K562 (cell line): ENCODE measurements around the gene NOCT. TPM values are rescaled to one million over a fixed set of nuclear protein-coding genes. Genes with fewer than 3 reads are reported as not detected.
A peak's percentile ranks its signal among the peaks of the same experiment; 100 is the strongest.

Source experiments
- ATAC-seq: fragments of 200-7000 bp; cut with Tn5 transposase; 3 replicates; pipeline ENCODE4 v1.9.1; 2020; ENCODE audit warnings: moderate library complexity
- BruUV-seq: library from RNA; stranded (reverse); fragments of 400-500 nt; replicated peaks from 2 replicates; lab custom pipeline; 2021; lab: Mats Ljungman, UMichigan
- CTCF ChIA-PET: fragments of 300-600 bp; formaldehyde crosslinking; extraction: SDS; loops from one replicate; lab custom pipeline; 2021; ENCODE audit warnings: low intra/inter-chr PET ratio; lab: Yijun Ruan, JAX
- POLR2A ChIA-PET: fragments of 300-600, 350-650 bp; sonication (Branson Sonifier 250); formaldehyde crosslinking; extraction: SDS; loops from one replicate; lab custom pipeline; 2021; ENCODE audit warnings: antibody characterized with exemption, inconsistent platforms; lab: Yijun Ruan, JAX
- DNase-seq, 4 experiments: peaks; one replicate each; pipeline versions ENCODE4 v3.0.0 to v3.0.0-alpha.2; 2011 to 2018; ENCODE audit warnings: low spot score in 3 of 4, mixed read lengths in 3 of 4; ENCODE audit errors: extremely low read depth in 1 of 4
- FAIRE-seq: peaks from 2 replicates; lab custom pipeline; 2011; peaks lifted over from hg19 to GRCh38; lab: Jason Lieb, UNC
- H2AFZ ChIP-seq: 2 replicates; pipeline ENCODE4 v1.6.0; 2011; ENCODE audit warnings: low read depth, low read length, control low read depth, inconsistent platforms
- H3K27ac ChIP-seq: fragments of 200-600 bp; 3 replicates; pipeline ENCODE4 v1.8.0; 2011; ENCODE audit warnings: low read depth, mild to moderate bottlenecking, control low read depth, inconsistent platforms, low read length, moderate library complexity, mixed read lengths; ENCODE audit errors: extremely low read depth
- H3K27me3 ChIP-seq, 2 experiments: fragments of 300-600 bp in 1 of 2; 2 replicates in 1 of 2; 3 replicates in 1 of 2; pipeline versions ENCODE4 v1.6.0 to v1.8.0; 2011; ENCODE audit warnings: inconsistent platforms in 2 of 2, low read length in 2 of 2, mild to moderate bottlenecking in 1 of 2, mixed read lengths in 1 of 2, moderate library complexity in 1 of 2; ENCODE audit not compliant: control insufficient read depth in 2 of 2, insufficient read depth in 2 of 2
- H3K36me3 ChIP-seq: fragments of 300-600 bp; 3 replicates; pipeline ENCODE4 v1.8.0; 2011; ENCODE audit warnings: mild to moderate bottlenecking, low read length, inconsistent platforms; ENCODE audit not compliant: control insufficient read depth, insufficient read depth
- H3K4me1 ChIP-seq, 2 experiments: fragments of 200-600 bp in 1 of 2; replicated peaks in 1 of 2; 2 replicates in 1 of 2; 3 replicates in 1 of 2; pipeline versions ENCODE4 v1.5.1 to v1.8.0; 2011; ENCODE audit warnings: inconsistent platforms in 2 of 2, low read length in 2 of 2, mild to moderate bottlenecking in 1 of 2, mixed read lengths in 1 of 2, moderate library complexity in 1 of 2; ENCODE audit not compliant: control insufficient read depth in 2 of 2, insufficient read depth in 2 of 2
- H3K4me2 ChIP-seq: 2 replicates; pipeline ENCODE4 v1.6.1; 2011; ENCODE audit warnings: low read length, control low read depth, inconsistent platforms, mixed read lengths; ENCODE audit not compliant: insufficient read depth
- H3K4me3 ChIP-seq: fragments of 200-600 bp; sonication (generic), shearing (Covaris generic); 2 replicates; pipeline ENCODE4 v1.5.1; 2016; ENCODE audit warnings: control low read depth, inconsistent platforms
- H3K79me2 ChIP-seq: fragments of 200-600 bp; 3 replicates; pipeline ENCODE4 v1.8.0; 2011; ENCODE audit warnings: low read length, inconsistent platforms; ENCODE audit not compliant: control insufficient read depth, insufficient read depth
- H3K9ac ChIP-seq, 2 experiments: 2 replicates each; pipeline versions ENCODE4 v1.6.0 to v1.6.1; 2011; ENCODE audit warnings: low read depth in 2 of 2, low read length in 2 of 2, control low read depth in 1 of 2, inconsistent platforms in 1 of 2, mild to moderate bottlenecking in 1 of 2, mixed read lengths in 1 of 2; ENCODE audit not compliant: insufficient read depth in 1 of 2
- H3K9me1 ChIP-seq: one replicate; pipeline ENCODE4 v1.6.0; 2011; ENCODE audit warnings: inconsistent platforms, mild to moderate bottlenecking, low read length, moderate library complexity; ENCODE audit not compliant: control insufficient read depth, insufficient read depth
- H3K9me3 ChIP-seq: replicated peaks from 2 replicates; pipeline ENCODE4 v1.5.1; 2011; ENCODE audit warnings: low read depth, low read length, inconsistent platforms; ENCODE audit not compliant: control insufficient read depth, insufficient read depth
- H4K20me1 ChIP-seq: replicated peaks from 2 replicates; pipeline ENCODE4 v1.6.1; 2011; ENCODE audit warnings: low read length, inconsistent platforms, mixed read lengths; ENCODE audit not compliant: control insufficient read depth, insufficient read depth
- ARID4B ChIP-seq: sonication (generic); formaldehyde crosslinking; IDR thresholded peaks from 2 replicates; pipeline ENCODE4 v1.8.0; 2022; ENCODE audit warnings: mild to moderate bottlenecking, missing genetic modification reagents
- CBFA2T2 ChIP-seq: fragments of 450-650 bp; conservative IDR thresholded peaks from 2 replicates; pipeline ENCODE4 v1.6.1; 2017; ENCODE audit warnings: mild to moderate bottlenecking
- CBFA2T3 ChIP-seq: fragments of 450-650 bp; IDR thresholded peaks from 2 replicates; pipeline ENCODE4 v1.6.1; 2017
- NFIX ChIP-seq: fragments of 250-450 bp; sonication (Bioruptor Pico); IDR thresholded peaks from 2 replicates; pipeline ENCODE4 v1.4.0; 2020; ENCODE audit warnings: low read depth, mild to moderate bottlenecking, moderate library complexity
- NKRF ChIP-seq: fragments of 450-650 bp; IDR thresholded peaks from 2 replicates; pipeline ENCODE4 v1.6.1; 2016; ENCODE audit warnings: borderline replicate concordance
- RBM34 ChIP-seq: fragments of 200-400 bp; formaldehyde crosslinking; IDR thresholded peaks from 2 replicates; pipeline ENCODE4 v1.6.1; 2018; ENCODE audit warnings: low read length, borderline replicate concordance; ENCODE audit not compliant: insufficient read depth
- RFX1 ChIP-seq: fragments of 450-650 bp; IDR thresholded peaks from 2 replicates; pipeline ENCODE4 v1.6.1; 2016; ENCODE audit warnings: mild to moderate bottlenecking, moderate library complexity
- SNIP1 ChIP-seq: fragments of 450-650 bp; IDR thresholded peaks from 2 replicates; pipeline ENCODE4 v1.7.1; 2017; ENCODE audit warnings: low read depth, mild to moderate bottlenecking
- TFE3 ChIP-seq: fragments of 450-650 bp; formaldehyde crosslinking; IDR thresholded peaks from 2 replicates; pipeline ENCODE4 v1.4.0; 2020; ENCODE audit warnings: mild to moderate bottlenecking, mixed read lengths
- ZBTB34 ChIP-seq: fragments of 250-450 bp; sonication (Bioruptor Pico); IDR thresholded peaks from 2 replicates; pipeline ENCODE4 v1.8.0; 2021; ENCODE audit warnings: mild to moderate bottlenecking, moderate library complexity
- ZBTB43 ChIP-seq: sonication (generic); formaldehyde crosslinking; IDR thresholded peaks from 2 replicates; pipeline ENCODE4 v1.8.0; 2023; ENCODE audit warnings: mild to moderate bottlenecking, missing genetic modification reagents
- ZNF75A ChIP-seq: fragments of 450-650 bp; formaldehyde crosslinking; IDR thresholded peaks from 2 replicates; pipeline ENCODE4 v1.4.0; 2020; ENCODE audit warnings: mild to moderate bottlenecking
- WGBS: fragments of 100-300 bp; shearing (Covaris generic); methylation state at CpG from one replicate; pipeline ENCODE4 v1.1.6; 2016; ENCODE audit warnings: low coverage, mixed read lengths; ENCODE audit not compliant: insufficient coverage; ENCODE audit errors: missing lambda C conversion rate; 5-methylcytosine and 5-hydroxymethylcytosine counted together
- in situ Hi-C: fragments of 300-500 bp; cut with MboI; formaldehyde crosslinking; loops from 4 replicates; pipeline ENCODE4 v1.15.0; 2018; ENCODE audit warnings: inconsistent platforms, mixed read lengths
- intact Hi-C: fragments of 100-400 bp; cut with micrococcal nuclease; formaldehyde crosslinking; loops from 2 replicates; pipeline ENCODE4 v1.14.2; 2022
- polyA plus RNA-seq, 8 experiments: library from polyadenylated mRNA; depleted of rRNA in 4 of 8; stranded (reverse) in 5 of 8; unstranded in 3 of 8; fragments of >200 nt; fragmentation: Nextera tagmentation in 2 of 8; fragmentation: Illumina TruSeq in 1 of 8; extraction: Ambion mirVana in 2 of 8; extraction: Trizol in 1 of 8; gene quantifications; 2 replicates each; pipeline versions ENCODE4 v1.2.1 to v1.2.3, GENCODE V29; 2011 to 2014; ENCODE audit warnings: inconsistent platforms in 1 of 8, missing spikeins in 1 of 8
- total RNA-seq, 7 experiments: library from RNA; depleted of rRNA in 6 of 7; stranded (reverse); fragments of >200 nt in 6 of 7; fragmentation: Illumina TruSeq in 2 of 7; extraction: Trizol in 2 of 7; gene quantifications; 2 replicates each; pipeline versions ENCODE4 v1.2.1 to v1.2.3, GENCODE V29; 2011 to 2021; ENCODE audit warnings: low replicate concordance in 1 of 7

The NOCT gene
- total and polyA plus RNA-seq, 9 of the 15 experiments (the other 6 are each of a cell fraction or from before 2014, with no cell fraction given), result 1.3 to 20.2 (median 11.1) TPM

- Histone ChIP-seq H3K4me1 (0 out of 5 replicates have a peak, but pooled peaks cover 0 to 2% of the 10 kb centered on the region in 2 experiments), H3K79me2 (no peaks in the 10 kb centered on the region), H3K9me1 (no peaks in the 10 kb centered on the region), H3K4me3 (no peak overlapping the region), H3K36me3 (no peaks in the 10 kb centered on the region), H3K27ac (no peak overlapping the region), H3K27me3 (no peaks in the 10 kb centered on the region), H3K9ac (no peak overlapping the region), H3K9me3 (no peaks in the 10 kb centered on the region), H3K4me2 (no peak overlapping the region), H2AFZ (no peak overlapping the region), H4K20me1 (no peaks in the 10 kb centered on the region)
- 11% methylated on average over 6 of the region's 6 CpGs for WGBS
- intact Hi-C loops (no loop called here), in situ Hi-C loops (no loop called here)
- no TSS peak for BruUV-seq
- no peak for ATAC-seq
- DNase-seq, result no peak
- ChIA-PET POLR2A (interaction anchor here (1.0 kb wide), 1 partner anchor 38 kb away, joined by 4 read pairs; the partner anchor contains the start of gene NOCT), CTCF (no interaction called here)
- peak; percentile 42 for FAIRE-seq
- no peak for TF ChIP-seq ZNF75A (CRISPR knock-in tag)
- no peak for TF ChIP-seq ARID4B (CRISPR knock-in tag)
- no peak for TF ChIP-seq RBM34
- TF ChIP-seq ZBTB34 (CRISPR knock-in tag), result no peak
- TF ChIP-seq ZBTB43 (CRISPR knock-in tag), result no peak
- no peak for TF ChIP-seq CBFA2T3
- no peak for TF ChIP-seq CBFA2T2
- TF ChIP-seq NFIX, result no peak
- TF ChIP-seq SNIP1, result no peak
- no peak for TF ChIP-seq TFE3 (CRISPR knock-in tag)
- TF ChIP-seq RFX1, result no peak
- no peak for TF ChIP-seq NKRF
Observed at GRCh38 chr4:138977524-138977923, 38.1 kb upstream of the NOCT start.
